Nephron (organoid): ENCODE measurements around the gene TRIM8.

Experiments
- H3K27ac Mint-ChIP-seq, 3 experiments: 2 replicates each; pipeline ENCODE4 v1.8.0; 2020; ENCODE audit warnings: mixed read lengths in 3 of 3, mild to moderate bottlenecking in 2 of 3, moderate library complexity in 1 of 3
- H3K27me3 Mint-ChIP-seq: 2 replicates; pipeline ENCODE4 v1.8.0; 2021; ENCODE audit warnings: low read depth, mild to moderate bottlenecking, moderate library complexity, mixed read lengths
- H3K36me3 Mint-ChIP-seq: 2 replicates; pipeline ENCODE4 v1.8.0; 2020; ENCODE audit warnings: low read depth, mixed read lengths
- H3K4me1 Mint-ChIP-seq: 2 replicates; pipeline ENCODE4 v1.8.0; 2020; ENCODE audit warnings: mixed read lengths
- H3K4me3 Mint-ChIP-seq, 3 experiments: 2 replicates each; pipeline ENCODE4 v1.8.0; 2020; ENCODE audit warnings: mild to moderate bottlenecking in 3 of 3, mixed read lengths in 3 of 3, moderate library complexity in 2 of 3
- H3K9me3 Mint-ChIP-seq: 2 replicates; pipeline ENCODE4 v1.8.0; 2020; ENCODE audit warnings: mixed read lengths
- CTCF ChIP-seq, 3 experiments: fragments of 200-600 bp; sonication (generic); IDR thresholded peaks; one replicate each; pipeline ENCODE4 v1.5.0; 2021; ENCODE audit warnings: antibody characterized with exemption in 3 of 3; ENCODE audit not compliant: unreplicated experiment in 3 of 3

The TRIM8 gene

DNA sequence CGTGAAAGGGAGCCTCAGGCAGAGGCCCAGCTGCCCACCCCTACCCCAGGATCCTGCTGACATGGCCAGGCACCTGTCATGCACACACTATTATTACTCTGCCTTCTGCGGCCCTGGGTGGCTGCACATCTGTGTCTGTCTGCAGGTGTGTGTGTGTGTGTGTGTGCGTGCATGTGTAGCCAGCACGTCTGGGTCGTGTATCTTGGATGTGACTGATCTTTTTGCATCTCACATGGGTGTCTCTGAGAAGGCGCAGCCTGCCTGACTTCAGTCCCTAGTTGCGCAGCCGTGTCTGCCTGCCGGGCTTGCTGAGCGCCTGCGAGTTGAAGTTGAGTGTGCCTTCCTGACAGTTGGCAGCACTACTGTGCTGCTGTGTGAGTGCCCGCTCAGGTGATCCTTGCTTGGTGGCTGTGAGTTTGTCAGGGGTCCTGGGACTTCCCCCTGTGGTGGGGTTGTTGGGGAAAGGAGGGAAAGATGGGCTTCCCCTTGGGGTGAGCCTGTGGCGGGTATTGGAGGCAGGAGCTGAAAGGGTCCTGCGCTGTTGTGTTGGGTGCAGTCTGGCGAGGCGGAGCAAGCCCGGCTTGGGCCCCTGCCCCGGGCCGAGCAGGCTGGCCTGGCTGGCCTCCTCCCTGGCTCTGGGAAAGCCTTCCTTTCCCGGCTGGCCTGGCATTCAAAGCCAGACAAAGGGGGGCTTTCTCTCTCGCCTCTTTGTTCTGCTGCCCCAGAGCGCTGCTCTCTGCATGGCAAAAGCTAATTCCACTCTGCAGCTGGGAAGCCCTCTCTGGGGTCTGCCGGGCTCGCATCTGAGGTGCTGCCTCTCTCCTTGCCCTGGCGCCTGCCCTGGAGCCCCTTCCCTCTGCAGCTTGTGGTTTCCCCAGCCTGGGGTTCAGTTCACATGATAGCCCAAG, 4.9 kb downstream of the TRIM8 start:
- Mint-ChIP-seq H3K9me3 (no peaks in the 10 kb centered on the region), H3K36me3 (peaks cover 27% of the 10 kb centered on the region), H3K27ac (peak overlapping the region; percentile 95 to 97 (median 96)), H3K4me3 (peak overlapping the region; percentile 88 to 94 (median 93)), H3K4me1 (peaks cover 60% of the 10 kb centered on the region), H3K27me3 (no peaks in the 10 kb centered on the region)
- TF ChIP-seq CTCF (IDR thresholded peaks at IDR 0.05; ENCODE audit: unreplicated experiment in 3 of 3): no peak

- Mint-ChIP-seq H3K9me3 (no peaks in the 10 kb centered on the region), H3K4me1 (peaks cover 60% of the 10 kb centered on the region), H3K27ac (peak overlapping the region; percentile 88 to 96 (median 95)), H3K36me3 (peaks cover 31% of the 10 kb centered on the region), H3K4me3 (peak overlapping the region; percentile 57 to 65 (median 60)), H3K27me3 (no peaks in the 10 kb centered on the region)
- no peak for TF ChIP-seq CTCF (IDR thresholded peaks at IDR 0.05; ENCODE audit: unreplicated experiment in 3 of 3)
Measured at GRCh38 chr10:102649797-102650654, 5.7 kb downstream of the TRIM8 start.

GRCh38 chr10:102650655-102651454, 6.6 kb downstream of the TRIM8 start:
- peaks cover 32% of the 10 kb centered on the region for H3K36me3 Mint-ChIP-seq
- no peak for TF ChIP-seq CTCF (IDR thresholded peaks at IDR 0.05; ENCODE audit: unreplicated experiment in 3 of 3)
- peaks cover 60% of the 10 kb centered on the region for H3K4me1 Mint-ChIP-seq
- no peaks in the 10 kb centered on the region for H3K27me3 Mint-ChIP-seq
- no peaks in the 10 kb centered on the region for H3K9me3 Mint-ChIP-seq
- H3K4me3 Mint-ChIP-seq: peak overlapping the region in 2 of 3 experiments; percentile 51 to 65
- peak overlapping the region; percentile 88 to 96 (median 95) for H3K27ac Mint-ChIP-seq

DNA sequence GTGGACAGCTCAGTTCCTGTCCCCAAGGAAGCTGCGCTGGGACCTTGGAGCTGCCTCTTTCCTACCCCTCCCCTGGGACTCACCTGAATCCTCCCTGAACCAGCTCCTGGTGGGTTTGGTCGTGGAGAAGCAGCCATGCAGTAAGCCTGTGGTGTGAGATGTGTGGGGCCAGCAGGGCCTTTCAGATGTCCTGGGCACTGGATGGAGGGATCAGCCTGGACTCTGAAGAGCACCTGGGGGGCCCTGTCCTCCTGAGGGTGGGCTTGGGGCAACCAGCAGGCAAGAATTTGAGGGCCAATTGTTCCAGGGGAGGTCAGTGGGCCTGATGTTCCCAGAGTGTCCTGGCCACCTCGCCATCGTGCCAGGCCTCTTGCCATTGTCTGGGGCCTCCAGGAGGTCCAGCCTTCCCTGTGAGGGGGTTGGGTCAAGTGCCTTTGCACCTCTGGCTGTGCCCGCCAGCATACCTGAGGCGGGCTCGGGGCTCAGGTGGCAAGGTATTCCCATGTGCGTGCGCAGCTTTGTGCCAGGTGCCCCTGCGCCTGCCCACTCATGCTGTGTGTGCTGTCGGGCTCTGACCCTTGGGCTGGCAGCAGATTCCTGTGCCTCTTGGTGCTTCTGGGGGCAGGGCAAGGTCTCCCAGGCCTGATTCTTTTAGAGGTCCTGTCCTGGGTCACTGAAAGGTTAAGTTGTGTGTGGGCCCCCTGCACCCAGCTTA, 7.3 kb downstream of the TRIM8 start:
- Mint-ChIP-seq H3K36me3 (peaks cover 35% of the 10 kb centered on the region), H3K27ac (peak overlapping the region in 1 of 3 experiments; percentile 95), H3K4me3 (no peak overlapping the region), H3K27me3 (no peaks in the 10 kb centered on the region), H3K4me1 (peaks cover 54% of the 10 kb centered on the region), H3K9me3 (no peaks in the 10 kb centered on the region)
- no peak for TF ChIP-seq CTCF (IDR thresholded peaks at IDR 0.05; ENCODE audit: unreplicated experiment in 3 of 3)
